Testis (tissue), 3 donors: ENCODE measurements around the gene FRAT2. TPM values are rescaled to one million over a fixed set of nuclear protein-coding genes. Genes with fewer than 3 reads are reported as not detected.
A peak's percentile ranks its signal among the peaks of the same experiment; 100 is the strongest.

Experiments used
- DNase-seq: peaks from one replicate; pipeline ENCODE4 v3.0.0-alpha.2; 2019
- H3K27ac ChIP-seq, 2 donors: fragments of 200-600 bp; sonication (generic); one replicate each; pipeline ENCODE4 v1.5.1; 2019
- H3K27me3 ChIP-seq: fragments of 200-600 bp; sonication (generic); one replicate; pipeline ENCODE4 v1.5.1; 2019
- H3K36me3 ChIP-seq: fragments of 200-600 bp; sonication (generic); one replicate; pipeline ENCODE4 v1.5.1; 2017; ENCODE audit warnings: low read depth; ENCODE audit errors: missing control alignments
- H3K4me1 ChIP-seq: fragments of 200-600 bp; sonication (generic); one replicate; pipeline ENCODE4 v1.5.1; 2019
- H3K4me3 ChIP-seq, 2 donors: fragments of 200-600 bp; sonication (generic); one replicate each; pipeline ENCODE4 v1.5.1; 2017 to 2019
- H3K9me3 ChIP-seq: fragments of 200-600 bp; sonication (generic); one replicate; pipeline ENCODE4 v1.5.1; 2017
- CTCF ChIP-seq, 3 experiments: fragments of 450-650 bp in 2 of 3; fragments of 200-600 bp in 1 of 3; sonication (generic) in 1 of 3; IDR thresholded peaks; one replicate each; pipeline ENCODE4 v1.5.1; 2016 to 2019; ENCODE audit warnings: antibody characterized with exemption in 3 of 3, mild to moderate bottlenecking in 2 of 3, moderate library complexity in 1 of 3
- POLR2A ChIP-seq: fragments of 450-650 bp; IDR thresholded peaks from one replicate; pipeline ENCODE4 v1.6.1; 2017; ENCODE audit warnings: antibody characterized with exemption, mild to moderate bottlenecking, moderate library complexity
- WGBS, 2 donors: methylation state at CpG; one replicate each; pipeline ENCODE4 v1.1.5; 2018; 5-methylcytosine and 5-hydroxymethylcytosine counted together
- intact Hi-C: fragments of 100-400 bp; cut with DNase I; formaldehyde crosslinking; loops from one replicate; pipeline ENCODE4 v1.15.1; 2023; ENCODE audit warnings: low total_unique reads
- polyA plus RNA-seq: library from polyadenylated mRNA; stranded (reverse); fragments of 350-450 nt; fragmentation: Illumina TruSeq; extraction: RNeasy Lipid Tissue Mini Kit (QIAGEN cat#74804); gene quantifications from one replicate; pipeline ENCODE4 v1.2.3, GENCODE V29; 2014; ENCODE audit warnings: low read depth, low replicate concordance; ENCODE audit not compliant: insufficient read depth
- total RNA-seq, 2 donors: library from RNA; depleted of rRNA; stranded (reverse); fragments of >200 nt; gene quantifications; one replicate each; pipeline ENCODE4 v1.2.3, GENCODE V29; 2016

The FRAT2 gene
- total and polyA plus RNA-seq, 3 donors from 2014 or later = 18.8 to 37.0 (median 35.7) TPM

- intact Hi-C loops = no loop called here
- H3K9me3 ChIP-seq = no peaks in the 10 kb centered on the region
- no peaks in the 10 kb centered on the region for H3K36me3 ChIP-seq
- H3K4me1 ChIP-seq = peaks cover 13% of the 10 kb centered on the region
- 67 to 90% methylated on average over 4 of the region's 4 CpGs for WGBS, 2 donors
- TF ChIP-seq CTCF (IDR thresholded peaks at IDR 0.05) = no peak
- no peak for TF ChIP-seq POLR2A
- no peak for DNase-seq
- H3K4me3 ChIP-seq = no peak overlapping the region
- no peaks in the 10 kb centered on the region for H3K27me3 ChIP-seq
- H3K27ac ChIP-seq = no peak overlapping the region
These were observed 11.0 kb downstream of the FRAT2 start for GRCh38 chr10:97323501-97323900.

GRCh38 chr10:97321804-97322190 is 12.7 kb downstream of the FRAT2 start:
- H3K4me1 ChIP-seq = peaks cover 13% of the 10 kb centered on the region
- no peak for DNase-seq
- H3K4me3 ChIP-seq = no peak overlapping the region
- H3K9me3 ChIP-seq = no peaks in the 10 kb centered on the region
- H3K27me3 ChIP-seq = no peaks in the 10 kb centered on the region
- TF ChIP-seq POLR2A = no peak
- no peak for TF ChIP-seq CTCF (IDR thresholded peaks at IDR 0.05)
- H3K27ac ChIP-seq = no peak overlapping the region
- no peaks in the 10 kb centered on the region for H3K36me3 ChIP-seq
- intact Hi-C loops = no loop called here
- 62 to 63% methylated on average over 3 of the region's 3 CpGs for WGBS, 2 donors

GRCh38 chr10:97321032-97321803 is 13.3 kb downstream of the FRAT2 start:
- TF ChIP-seq CTCF (IDR thresholded peaks at IDR 0.05) = no peak
- no peak for TF ChIP-seq POLR2A
- DNase-seq = peak; percentile 49
- Histone ChIP-seq H3K27ac (peak overlapping the region; percentile 52 to 97), H3K9me3 (no peaks in the 10 kb centered on the region), H3K27me3 (no peaks in the 10 kb centered on the region), H3K4me3 (peak overlapping the region; percentile 74 to 84), H3K4me1 (peaks cover 13% of the 10 kb centered on the region), H3K36me3 (no peaks in the 10 kb centered on the region)
- intact Hi-C loops = no loop called here
- 19 to 38% methylated on average over 9 to 33 of the region's 38 CpGs for WGBS, 2 donors

- Histone ChIP-seq H3K36me3 (no peaks in the 10 kb centered on the region), H3K9me3 (no peaks in the 10 kb centered on the region), H3K4me3 (peak overlapping the region; percentile 74 to 84), H3K27ac (peak overlapping the region; percentile 52 to 97), H3K4me1 (peaks cover 13% of the 10 kb centered on the region), H3K27me3 (no peaks in the 10 kb centered on the region)
- WGBS, 2 donors = 11 to 22% methylated on average over 8 to 24 of the region's 24 CpGs
- TF ChIP-seq CTCF (IDR thresholded peaks at IDR 0.05) (no peak), POLR2A (no peak)
- intact Hi-C loops = no loop called here
- DNase-seq = peak; percentile 47
These were observed 14.0 kb downstream of the FRAT2 start for GRCh38 chr10:97320480-97321031.
